GM19324 (cell line): ENCODE data around the gene ZNF256.

Experiments
- ATAC-seq: cut with Tn5 transposase; IDR thresholded peaks from one replicate; pipeline ENCODE4 v1.9.1; 2021; ENCODE audit warnings: mild to moderate bottlenecking, moderate library complexity; ENCODE audit not compliant: unreplicated experiment, low FRiP score

Gene ZNF256

DNA sequence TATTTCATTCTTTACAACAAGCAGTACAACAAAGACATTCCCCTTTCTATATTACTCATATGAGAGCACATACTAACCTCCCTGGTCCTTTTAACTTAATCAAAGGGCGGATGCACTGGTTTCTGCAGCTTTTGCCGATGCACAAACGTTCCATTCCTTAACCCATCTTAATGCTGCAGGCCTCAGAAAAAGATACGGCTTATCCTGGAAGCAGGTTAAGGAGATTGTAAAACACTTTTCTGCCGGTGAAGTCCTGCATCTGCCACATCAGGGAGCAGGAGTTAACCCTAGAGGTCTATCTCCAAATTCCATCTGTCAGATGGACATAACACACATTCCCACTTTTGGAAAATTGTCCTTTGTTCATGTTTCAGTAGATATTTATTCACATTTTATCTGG is 47.2 kb downstream of the ZNF256 start:
- ATAC-seq, result no peak
